Activated naive CD4-positive, alpha-beta T cell treated with anti-CD3 and anti-CD28 coated beads for 36 hours (primary cell): Measurements from ENCODE around the gene PLXND1. TPM values are rescaled to one million over a fixed set of nuclear protein-coding genes. Genes with fewer than 3 reads are reported as not detected.
A peak's percentile ranks its signal among the peaks of the same experiment; 100 is the strongest.
"Not testable (repeated sequence)": the region's sequence is repeated elsewhere in the genome, so short reads cannot be mapped to it uniquely, and the experiment has no call there.

ENCODE experiments used
- CTCF ChIA-PET: fragments of 350-600 bp; sonication (Branson Sonifier 250); formaldehyde crosslinking; loops from one replicate; lab custom pipeline; 2021; ENCODE audit warnings: antibody characterized with exemption; lab: Charles Lee
- DNase-seq: peaks from one replicate; pipeline ENCODE4 v3.0.0-alpha.2; 2020
- H3K27ac Mint-ChIP-seq: one replicate; pipeline ENCODE4 v1.8.0; 2021; ENCODE audit warnings: mild to moderate bottlenecking, mixed read lengths
- H3K27me3 Mint-ChIP-seq: one replicate; pipeline ENCODE4 v1.8.0; 2021; ENCODE audit warnings: low read depth, mixed read lengths
- H3K36me3 Mint-ChIP-seq: one replicate; pipeline ENCODE4 v1.8.0; 2021; ENCODE audit warnings: low read depth, mixed read lengths
- H3K4me1 Mint-ChIP-seq: one replicate; pipeline ENCODE4 v1.8.0; 2021; ENCODE audit warnings: low read depth, mixed read lengths
- H3K4me3 Mint-ChIP-seq: one replicate; pipeline ENCODE4 v1.8.0; 2021; ENCODE audit warnings: mild to moderate bottlenecking, moderate library complexity, mixed read lengths
- H3K9me3 Mint-ChIP-seq: one replicate; pipeline ENCODE4 v1.8.0; 2021; ENCODE audit warnings: mixed read lengths
- intact Hi-C: fragments of 100-400 bp; cut with micrococcal nuclease; formaldehyde crosslinking; loops from one replicate; pipeline ENCODE4 v1.15.1; 2023
- total RNA-seq, 2 experiments: library from RNA; stranded (reverse); gene quantifications; one replicate each; pipeline ENCODE4 v1.2.3, GENCODE V29; 2021

PLXND1 gene
- total RNA-seq, 2 experiments from 2014 or later, result 5.1 to 6.2 TPM

DNA sequence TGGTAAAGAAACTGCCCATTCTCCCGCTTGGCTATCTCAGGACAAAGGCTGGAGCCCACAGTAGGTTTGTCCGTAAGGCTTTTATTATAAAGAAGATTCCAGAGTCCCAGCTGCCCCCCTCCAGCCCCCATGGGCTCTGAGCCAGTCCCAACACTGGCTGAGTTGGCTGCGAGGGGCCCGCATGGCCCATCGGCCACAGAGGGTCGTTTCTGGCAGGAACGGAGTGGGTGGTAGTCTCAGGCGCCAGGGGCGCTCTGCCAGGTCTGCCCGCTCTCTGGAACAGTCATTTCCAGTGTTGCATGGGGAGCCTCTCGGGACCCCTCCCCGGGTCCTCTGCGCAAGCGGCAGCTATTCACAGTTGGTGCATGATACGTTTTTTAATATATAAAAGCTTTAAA is 51.3 kb downstream of the PLXND1 start:
- no peak overlapping the region for H3K4me3 Mint-ChIP-seq
- DNase-seq, result no peak
- H3K36me3 Mint-ChIP-seq, result no peaks in the 10 kb centered on the region
- CTCF ChIA-PET, result interaction anchor here (0.6 to 1.5 kb wide), 3 partner anchors 24 to 65 kb away, joined by 3 to 6 read pairs (median 3); no protein-coding TSS in a partner anchor
- no peaks in the 10 kb centered on the region for H3K9me3 Mint-ChIP-seq
- H3K4me1 Mint-ChIP-seq, result peaks cover 8% of the 10 kb centered on the region
- H3K27ac Mint-ChIP-seq, result no peak overlapping the region
- intact Hi-C loops, result no loop called here
- H3K27me3 Mint-ChIP-seq, result no peaks in the 10 kb centered on the region

DNA sequence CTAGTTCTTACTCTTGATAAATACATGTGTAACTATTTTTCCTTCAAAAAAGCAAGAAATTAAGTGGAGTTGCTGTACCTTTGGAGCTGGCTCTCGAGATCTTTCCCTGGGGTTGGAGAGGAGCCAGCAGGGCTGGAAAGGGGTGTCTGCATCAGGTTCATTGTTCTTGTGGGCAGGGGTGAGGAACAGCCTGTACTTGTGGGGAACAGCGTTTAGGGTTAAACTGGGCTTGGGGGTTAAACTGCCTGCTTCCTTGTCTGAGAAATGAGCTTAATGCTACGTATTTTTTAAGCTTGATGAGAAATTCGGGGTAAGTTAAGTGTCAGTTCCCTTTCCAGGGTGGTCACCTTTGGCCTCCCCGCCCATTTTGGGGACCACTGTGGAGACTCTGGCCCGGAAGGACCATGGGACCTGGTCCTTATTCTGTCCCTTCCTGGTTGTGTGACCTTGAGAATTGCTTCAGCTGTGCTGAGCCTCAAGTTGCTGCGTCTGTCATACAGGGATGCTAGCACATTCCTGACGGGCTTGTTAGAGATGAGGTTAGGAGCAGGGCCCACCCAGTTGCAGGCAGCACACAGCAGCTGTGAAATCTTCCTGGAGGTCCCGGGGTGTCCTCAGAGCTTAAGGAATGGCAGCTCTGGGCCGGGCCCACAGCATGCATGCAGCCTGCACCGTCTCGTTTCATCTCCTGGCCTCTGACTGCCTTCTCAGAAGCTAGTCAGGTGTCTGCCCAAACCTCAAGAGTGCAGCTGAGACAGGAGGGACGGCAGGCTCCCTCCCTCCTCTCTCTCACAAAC is 51.9 kb downstream of the PLXND1 start:
- intact Hi-C loops, result no loop called here
- Mint-ChIP-seq H3K9me3 (no peaks in the 10 kb centered on the region), H3K4me1 (peaks cover 8% of the 10 kb centered on the region), H3K27ac (no peak overlapping the region), H3K4me3 (no peak overlapping the region), H3K27me3 (no peaks in the 10 kb centered on the region), H3K36me3 (no peaks in the 10 kb centered on the region)
- CTCF ChIA-PET, result interaction anchor here (1.1 to 1.5 kb wide), 2 partner anchors 25 to 63 kb away, joined by 3 read pairs; no protein-coding TSS in a partner anchor
- DNase-seq, result no peak

DNA sequence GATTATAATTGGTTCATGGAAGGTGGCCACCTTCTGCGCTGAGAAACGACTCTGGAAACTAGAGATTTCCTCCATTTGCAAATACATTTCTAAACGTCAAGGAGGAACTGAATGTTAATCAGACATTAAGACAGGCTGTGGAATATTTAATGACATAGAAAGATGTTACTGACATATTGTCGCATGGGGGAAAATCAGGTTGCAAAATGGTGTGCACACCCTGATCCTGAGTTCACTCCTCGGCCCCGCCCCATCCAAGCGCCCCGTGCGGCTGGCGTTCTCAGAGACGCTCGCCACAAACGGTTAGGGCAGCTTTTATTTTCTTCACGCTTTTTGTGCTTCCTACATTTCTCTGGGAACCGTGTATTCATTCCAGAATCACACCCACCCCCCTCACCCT is 52.8 kb downstream of the PLXND1 start:
- Mint-ChIP-seq H3K36me3 (no peaks in the 10 kb centered on the region), H3K9me3 (no peaks in the 10 kb centered on the region), H3K27ac (no peak overlapping the region), H3K4me3 (no peak overlapping the region), H3K4me1 (peaks cover 8% of the 10 kb centered on the region), H3K27me3 (no peaks in the 10 kb centered on the region)
- DNase-seq, result peak; percentile 38
- CTCF ChIA-PET, result no interaction called here
- intact Hi-C loops, result no loop called here

DNA sequence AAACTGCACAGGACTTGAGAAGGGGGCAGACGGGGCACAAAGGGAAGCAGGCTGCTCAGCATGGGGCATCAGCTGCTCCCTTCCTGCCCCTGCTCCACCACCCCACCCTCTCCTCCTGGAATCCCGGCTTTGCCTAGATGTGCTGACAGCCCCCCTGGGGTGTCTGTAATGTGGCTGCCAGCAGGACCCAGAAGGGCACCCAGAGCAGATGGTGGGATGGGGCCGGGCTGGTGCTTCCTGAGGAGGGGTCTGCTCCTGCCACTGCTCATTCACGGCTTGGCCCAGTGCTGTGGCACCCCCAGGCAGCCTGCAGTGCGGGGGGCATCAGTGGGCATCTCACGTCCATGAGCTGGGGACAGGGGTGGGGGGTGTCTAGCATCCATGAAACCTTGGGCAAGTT is 53.3 kb downstream of the PLXND1 start:
- DNase-seq, result no peak
- H3K27me3 Mint-ChIP-seq, result no peaks in the 10 kb centered on the region
- H3K27ac Mint-ChIP-seq, result no peak overlapping the region
- no peaks in the 10 kb centered on the region for H3K9me3 Mint-ChIP-seq
- peaks cover 8% of the 10 kb centered on the region for H3K4me1 Mint-ChIP-seq
- intact Hi-C loops, result no loop called here
- CTCF ChIA-PET, result no interaction called here
- no peak overlapping the region for H3K4me3 Mint-ChIP-seq
- no peaks in the 10 kb centered on the region for H3K36me3 Mint-ChIP-seq

DNA sequence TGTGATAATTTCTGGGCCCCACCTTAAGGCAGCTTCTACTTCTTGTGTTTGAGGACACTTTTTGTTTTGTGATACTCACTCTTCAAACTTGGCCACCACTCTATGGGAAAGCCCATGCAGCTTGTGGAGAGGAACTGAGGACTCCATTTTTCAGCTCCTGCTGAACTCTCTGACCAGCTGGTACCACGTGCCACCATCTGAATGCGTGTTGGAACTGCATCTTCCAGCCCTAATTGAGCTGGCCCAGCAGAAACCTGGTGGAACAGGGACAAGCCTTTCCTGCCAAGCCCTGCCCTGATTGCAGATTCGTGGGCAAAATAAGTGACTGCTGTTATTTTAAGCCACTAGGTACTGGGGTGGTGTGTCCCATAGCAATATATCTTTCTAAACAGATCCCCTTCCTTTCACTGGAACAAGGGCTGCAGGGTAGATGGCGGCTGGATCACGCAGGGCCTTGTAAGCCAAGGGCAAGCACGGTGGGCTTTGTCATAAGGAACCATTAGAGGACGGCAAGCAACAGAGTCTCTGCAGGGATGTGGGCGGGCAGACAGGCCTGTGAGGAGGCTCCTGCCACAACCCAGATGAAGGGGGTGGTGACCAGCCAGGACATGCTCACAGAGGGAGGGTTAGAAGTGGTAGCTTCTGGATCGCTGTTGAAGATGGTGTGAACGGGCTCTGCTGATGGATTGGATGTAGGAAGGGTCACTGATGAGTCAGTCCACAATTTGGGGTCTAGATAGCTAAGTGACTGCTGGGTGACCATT is 54.0 kb downstream of the PLXND1 start:
- CTCF ChIA-PET, result interaction anchor here (1.1 kb wide), 1 partner anchor 169 kb away, joined by 3 read pairs; no protein-coding TSS in a partner anchor
- Mint-ChIP-seq H3K27ac (no peak overlapping the region), H3K9me3 (no peaks in the 10 kb centered on the region), H3K4me1 (peaks cover 8% of the 10 kb centered on the region), H3K36me3 (no peaks in the 10 kb centered on the region), H3K27me3 (no peaks in the 10 kb centered on the region), H3K4me3 (no peak overlapping the region)
- DNase-seq, result no peak
- intact Hi-C loops, result no loop called here

DNA sequence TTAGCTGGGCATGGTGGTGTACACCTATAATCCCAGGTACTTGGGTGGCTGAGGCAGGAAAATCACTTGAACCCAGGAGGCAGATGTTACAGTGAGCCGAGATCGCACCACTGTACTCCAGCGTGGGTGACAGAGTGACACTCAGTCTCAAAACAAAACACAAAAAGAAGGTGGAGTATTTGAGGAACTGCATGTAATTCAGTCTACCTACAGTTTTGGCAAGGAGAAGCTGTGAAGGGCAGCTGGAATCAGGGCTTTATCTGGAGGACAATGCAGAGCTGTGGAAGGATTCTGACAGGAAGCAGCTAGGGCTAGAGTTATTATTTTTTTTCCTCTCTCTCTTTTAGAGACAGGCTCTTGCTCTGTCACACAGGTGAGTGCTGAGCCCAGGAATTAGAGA is 56.7 kb downstream of the PLXND1 start:
- CTCF ChIA-PET, result interaction anchor here (0.6 to 1.3 kb wide), 2 partner anchors 60 to 164 kb away, joined by 3 read pairs; no protein-coding TSS in a partner anchor
- H3K27me3 Mint-ChIP-seq, result no peaks in the 10 kb centered on the region
- H3K27ac Mint-ChIP-seq, result no peak overlapping the region
- H3K36me3 Mint-ChIP-seq, result no peaks in the 10 kb centered on the region
- no peak for DNase-seq
- H3K4me1 Mint-ChIP-seq, result peaks cover 8% of the 10 kb centered on the region
- intact Hi-C loops, result no loop called here
- no peak overlapping the region for H3K4me3 Mint-ChIP-seq
- no peaks in the 10 kb centered on the region for H3K9me3 Mint-ChIP-seq

DNA sequence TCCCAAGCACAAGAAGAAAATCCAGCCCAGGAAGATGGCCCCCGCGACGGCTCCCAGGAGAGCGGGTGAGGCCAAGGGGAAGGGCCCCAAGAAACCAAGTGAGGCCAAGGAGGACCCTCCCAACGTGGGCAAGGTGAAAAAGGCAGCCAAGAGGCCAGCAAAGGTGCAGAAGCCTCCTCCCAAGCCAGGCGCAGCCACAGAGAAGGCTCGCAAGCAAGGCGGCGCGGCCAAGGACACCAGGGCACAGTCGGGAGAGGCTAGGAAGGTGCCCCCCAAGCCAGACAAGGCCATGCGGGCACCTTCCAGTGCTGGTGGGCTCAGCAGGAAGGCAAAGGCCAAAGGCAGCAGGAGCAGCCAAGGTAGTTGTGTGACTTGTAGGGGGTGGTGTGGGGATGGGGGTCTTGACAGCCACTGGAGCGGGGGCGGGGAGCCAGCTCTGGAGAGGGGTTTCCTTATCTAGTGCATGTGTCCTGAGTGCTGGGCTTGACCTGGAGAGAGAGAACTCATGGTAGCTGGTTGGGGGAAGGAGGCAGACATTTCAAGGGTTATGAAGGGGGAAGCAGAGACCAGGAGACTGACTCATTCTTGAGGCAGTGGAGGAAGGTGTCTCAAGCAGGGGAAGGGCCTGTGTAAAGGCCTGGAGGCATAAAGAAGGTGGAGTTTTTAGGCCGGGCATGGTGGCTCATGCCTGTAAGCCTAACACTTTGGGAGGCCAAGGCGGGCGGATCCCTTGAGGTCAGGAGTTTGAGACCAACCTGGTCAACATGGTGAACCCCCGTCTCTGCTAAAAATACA is 57.3 kb downstream of the PLXND1 start:
- Mint-ChIP-seq H3K36me3 (no peaks in the 10 kb centered on the region), H3K27ac (no peak overlapping the region), H3K4me3 (no peak overlapping the region), H3K9me3 (no peaks in the 10 kb centered on the region), H3K27me3 (no peaks in the 10 kb centered on the region), H3K4me1 (peaks cover 3% of the 10 kb centered on the region)
- CTCF ChIA-PET, result interaction anchor here (1.3 kb wide), 1 partner anchor 59 kb away, joined by 3 read pairs; no protein-coding TSS in a partner anchor
- intact Hi-C loops, result no loop called here
- DNase-seq, result no peak

DNA sequence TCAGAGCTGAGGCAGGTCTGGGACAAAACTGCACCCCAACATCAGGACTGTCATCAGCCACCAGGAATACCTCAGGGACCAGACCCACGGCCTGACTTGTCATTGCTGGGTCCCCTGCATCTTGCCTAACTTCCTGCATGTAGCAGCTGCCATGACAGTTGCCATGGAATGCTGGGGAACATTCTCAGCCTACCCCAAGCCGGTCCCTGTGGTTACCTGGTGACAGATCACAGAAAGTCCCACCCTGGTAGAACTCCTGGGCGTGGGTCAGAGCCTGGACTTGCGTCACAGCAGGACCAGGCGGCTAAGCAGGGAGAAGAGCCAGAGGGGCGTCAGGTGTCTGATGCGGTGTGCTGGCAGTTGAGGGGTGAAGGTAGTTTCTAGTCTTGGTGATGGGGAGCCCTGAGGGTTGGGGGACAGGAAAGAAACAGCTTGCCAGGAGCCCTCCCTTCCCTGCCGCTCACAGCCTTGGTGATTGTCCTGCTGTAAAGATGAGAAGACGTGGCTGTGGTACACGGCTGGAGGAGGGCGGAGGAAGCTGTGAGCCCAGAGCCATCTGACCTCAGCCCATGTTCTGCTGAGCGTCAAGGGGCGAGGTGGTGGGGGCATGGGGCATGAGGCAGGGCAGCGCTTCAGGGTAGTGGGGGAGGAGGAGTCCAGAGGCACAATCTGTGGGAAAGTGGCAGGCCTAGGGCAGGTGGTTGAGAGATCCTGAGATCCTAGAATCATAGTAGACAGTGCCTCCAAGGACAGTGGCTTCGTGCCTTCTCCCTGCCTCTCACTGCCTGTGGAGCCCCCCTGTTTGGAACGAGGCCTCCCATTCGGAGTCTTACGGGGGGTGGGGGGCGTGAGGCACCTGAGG is 58.1 kb downstream of the PLXND1 start:
- CTCF ChIA-PET, result no interaction called here
- DNase-seq, result no peak
- Mint-ChIP-seq H3K4me3 (no peak overlapping the region), H3K27me3 (no peaks in the 10 kb centered on the region), H3K4me1 (no peaks in the 10 kb centered on the region), H3K9me3 (no peaks in the 10 kb centered on the region), H3K36me3 (no peaks in the 10 kb centered on the region), H3K27ac (no peak overlapping the region)
- intact Hi-C loops, result no loop called here

DNA sequence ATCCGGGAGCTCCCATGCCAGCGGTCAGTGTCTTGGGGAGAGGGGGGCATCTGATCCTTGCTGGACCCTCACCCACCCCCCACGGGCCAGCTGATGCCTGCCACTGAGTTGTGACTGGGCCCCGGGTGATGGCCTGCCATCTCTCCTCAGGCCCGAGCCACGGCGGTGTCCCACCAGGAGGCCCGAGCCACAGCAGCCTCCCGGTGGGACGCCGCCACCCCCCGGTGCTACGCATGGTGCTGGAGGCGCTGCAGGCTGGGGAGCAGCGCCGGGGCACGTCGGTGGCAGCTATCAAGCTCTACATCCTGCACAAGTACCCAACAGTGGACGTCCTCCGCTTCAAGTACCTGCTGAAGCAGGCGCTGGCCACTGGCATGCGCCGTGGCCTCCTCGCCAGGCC is 59.2 kb downstream of the PLXND1 start:
- Mint-ChIP-seq H3K9me3 (no peaks in the 10 kb centered on the region), H3K27ac (no peak overlapping the region), H3K36me3 (no peaks in the 10 kb centered on the region)

DNA sequence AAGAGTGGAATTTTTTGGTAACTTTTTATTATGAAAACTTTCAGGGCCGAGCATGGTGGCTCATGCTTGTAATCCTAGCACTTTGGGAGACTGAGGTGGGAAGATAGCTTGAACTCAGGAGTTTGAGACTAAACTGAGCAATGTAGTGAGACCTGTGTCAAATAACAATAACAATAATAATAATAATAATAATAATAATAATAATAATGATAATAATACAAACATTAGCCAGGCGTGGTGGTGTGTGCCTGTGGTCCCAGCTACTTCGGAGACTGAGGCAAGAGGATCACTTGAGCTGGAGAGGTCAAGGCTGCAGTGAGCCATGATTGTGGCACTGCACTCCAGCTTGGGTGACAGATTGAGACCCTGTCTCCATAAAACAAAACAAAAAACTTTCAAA is 60.5 kb downstream of the PLXND1 start:
- H3K4me3 Mint-ChIP-seq, CTCF ChIA-PET, H3K36me3 Mint-ChIP-seq, H3K9me3 Mint-ChIP-seq, H3K27ac Mint-ChIP-seq, H3K4me1 Mint-ChIP-seq, H3K27me3 Mint-ChIP-seq, intact Hi-C loops, DNase-seq: not testable (repeated sequence)

More for the DNA sequence above, 59.2 kb downstream of the PLXND1 start:
- Mint-ChIP-seq H3K4me1 (no peaks in the 10 kb centered on the region), H3K27me3 (no peaks in the 10 kb centered on the region), H3K4me3 (no peak overlapping the region)
- DNase-seq, result no peak
- intact Hi-C loops, result no loop called here
- CTCF ChIA-PET, result interaction anchor here (0.6 kb wide), 1 partner anchor 15 kb away, joined by 3 read pairs; no protein-coding TSS in a partner anchor

DNA sequence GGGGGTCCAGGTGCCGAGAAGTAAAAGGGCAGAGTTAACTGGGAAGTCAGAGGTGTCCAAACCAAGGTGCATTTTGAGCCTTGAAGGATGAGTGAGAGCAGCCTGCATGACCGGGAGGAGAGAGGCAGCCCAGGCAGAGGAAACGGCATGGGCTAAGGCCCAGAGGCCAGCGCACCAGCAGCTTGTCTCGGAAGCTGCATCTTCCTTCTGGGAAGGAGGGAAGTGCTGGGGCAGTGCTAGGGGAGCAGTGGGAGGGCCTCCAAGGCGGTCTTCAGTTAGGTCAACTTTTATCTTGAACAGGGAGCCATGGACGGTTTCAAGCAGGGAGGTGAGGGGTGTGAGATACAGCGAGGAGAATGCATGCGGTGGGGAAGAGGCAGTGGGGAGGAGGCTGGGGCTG is 62.5 kb downstream of the PLXND1 start:
- DNase-seq, result no peak
- no peaks in the 10 kb centered on the region for H3K4me1 Mint-ChIP-seq
- CTCF ChIA-PET, result interaction anchor here (0.7 kb wide), 1 partner anchor 121 kb away, joined by 3 read pairs; no protein-coding TSS in a partner anchor
- no peaks in the 10 kb centered on the region for H3K36me3 Mint-ChIP-seq
- intact Hi-C loops, result no loop called here
- no peaks in the 10 kb centered on the region for H3K9me3 Mint-ChIP-seq
- H3K27ac Mint-ChIP-seq, result no peak overlapping the region
- no peaks in the 10 kb centered on the region for H3K27me3 Mint-ChIP-seq
- H3K4me3 Mint-ChIP-seq, result no peak overlapping the region
